ENCODE measurements around the gene TMEM238.

DNA sequence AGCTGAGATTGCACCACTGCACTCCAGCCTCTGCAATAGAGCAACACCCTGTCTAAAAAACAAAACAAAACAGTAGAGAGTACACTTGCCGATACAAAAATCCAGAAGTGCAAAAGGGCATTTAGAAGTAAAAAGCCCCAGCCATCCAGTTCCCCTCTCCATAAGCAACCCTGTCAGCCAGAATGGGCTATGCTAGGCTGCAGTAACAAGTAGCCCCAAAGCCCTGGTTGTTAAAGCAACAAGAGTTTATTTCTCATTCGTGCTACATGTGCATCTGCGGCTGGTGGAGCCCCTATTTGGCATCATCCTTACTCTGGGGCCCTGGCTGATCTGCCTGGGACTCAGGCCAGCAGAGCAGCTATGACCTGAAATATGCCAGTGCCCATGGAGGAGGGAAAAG lies 40.4 kb upstream of the TMEM238 start:
- no peak for TF ChIP-seq POLR2AphosphoS5 (IDR thresholded peaks at IDR 0.05; ENCODE audit: borderline replicate concordance, low read depth, low read length)
- TF ChIP-seq EZH2 (IDR thresholded peaks at IDR 0.05): no peak
- no peak for TF ChIP-seq FOXP2 (optimal IDR thresholded peaks at IDR 0.05; ENCODE audit: control extremely low read depth, extremely low read length, insufficient read depth)
